ENCODE measurements around the gene GPC6. TPM values are rescaled to one million over a fixed set of nuclear protein-coding genes. Genes with fewer than 3 reads are reported as not detected.

The GPC6 gene
- total and polyA plus RNA-seq, 9 of the 15 experiments (the other 6 are each of a cell fraction or from before 2014, with no cell fraction given): under 0.01 to 0.20 (median 0.01) TPM; not detected in 4

DNA sequence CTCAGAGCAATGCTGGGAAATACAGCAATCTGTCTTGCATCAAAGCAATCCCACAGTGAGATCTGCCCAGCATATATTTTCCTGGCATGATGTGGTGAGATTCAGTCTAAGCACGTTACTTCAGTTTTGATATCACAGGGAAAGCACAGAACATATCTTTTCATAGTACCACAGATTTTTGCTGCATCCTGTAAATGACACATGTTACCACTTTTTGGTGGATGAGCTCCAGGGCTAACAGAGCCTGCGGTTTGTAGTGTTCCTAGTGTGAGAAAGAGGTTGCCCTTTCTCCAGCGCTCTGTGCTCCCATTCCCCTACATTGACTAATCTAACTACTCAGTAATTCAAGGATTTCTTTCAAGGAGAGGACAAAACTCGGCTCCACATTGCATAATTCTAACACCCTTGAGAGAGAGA lies 409.0 kb downstream of the GPC6 start (continued):
- no peak for TF ChIP-seq TCFL5 (CRISPR knock-in tag; conservative IDR thresholded peaks at IDR 0.05)
- TF ChIP-seq, protein P1, sequence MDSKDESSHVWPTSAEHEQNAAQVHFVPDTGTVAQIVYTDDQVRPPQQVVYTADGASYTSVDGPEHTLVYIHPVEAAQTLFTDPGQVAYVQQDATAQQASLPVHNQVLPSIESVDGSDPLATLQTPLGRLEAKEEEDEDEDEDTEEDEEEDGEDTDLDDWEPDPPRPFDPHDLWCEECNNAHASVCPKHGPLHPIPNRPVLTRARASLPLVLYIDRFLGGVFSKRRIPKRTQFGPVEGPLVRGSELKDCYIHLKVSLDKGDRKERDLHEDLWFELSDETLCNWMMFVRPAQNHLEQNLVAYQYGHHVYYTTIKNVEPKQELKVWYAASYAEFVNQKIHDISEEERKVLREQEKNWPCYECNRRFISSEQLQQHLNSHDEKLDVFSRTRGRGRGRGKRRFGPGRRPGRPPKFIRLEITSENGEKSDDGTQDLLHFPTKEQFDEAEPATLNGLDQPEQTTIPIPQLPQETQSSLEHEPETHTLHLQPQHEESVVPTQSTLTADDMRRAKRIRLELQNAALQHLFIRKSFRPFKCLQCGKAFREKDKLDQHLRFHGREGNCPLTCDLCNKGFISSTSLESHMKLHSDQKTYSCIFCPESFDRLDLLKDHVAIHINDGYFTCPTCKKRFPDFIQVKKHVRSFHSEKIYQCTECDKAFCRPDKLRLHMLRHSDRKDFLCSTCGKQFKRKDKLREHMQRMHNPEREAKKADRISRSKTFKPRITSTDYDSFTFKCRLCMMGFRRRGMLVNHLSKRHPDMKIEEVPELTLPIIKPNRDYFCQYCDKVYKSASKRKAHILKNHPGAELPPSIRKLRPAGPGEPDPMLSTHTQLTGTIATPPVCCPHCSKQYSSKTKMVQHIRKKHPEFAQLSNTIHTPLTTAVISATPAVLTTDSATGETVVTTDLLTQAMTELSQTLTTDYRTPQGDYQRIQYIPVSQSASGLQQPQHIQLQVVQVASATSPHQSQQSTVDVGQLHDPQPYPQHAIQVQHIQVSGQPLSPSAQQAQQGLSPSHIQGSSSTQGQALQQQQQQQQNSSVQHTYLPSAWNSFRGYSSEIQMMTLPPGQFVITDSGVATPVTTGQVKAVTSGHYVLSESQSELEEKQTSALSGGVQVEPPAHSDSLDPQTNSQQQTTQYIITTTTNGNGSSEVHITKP (IDR thresholded peaks at IDR 0.05; ENCODE audit: partially characterized antibody): no peak

GRCh38 chr13:93637852-93638251 lies 411.2 kb downstream of the GPC6 start:
- Histone ChIP-seq H3K9me3 (replicated peaks; ENCODE audit: control insufficient read depth, insufficient read depth, low read depth, low read length) (no peaks in the 10 kb centered on the region), H2AFZ (ENCODE audit: low read depth, low read length) (no peak overlapping the region), H3K4me1 (replicated peaks in 1 of 2; ENCODE audit: control insufficient read depth in 2 of 2, insufficient read depth in 2 of 2, low read length in 2 of 2) (no peaks in the 10 kb centered on the region), H3K36me3 (ENCODE audit: control insufficient read depth, insufficient read depth, low read length) (no peaks in the 10 kb centered on the region), H4K20me1 (replicated peaks; ENCODE audit: control insufficient read depth, insufficient read depth, low read length) (no peaks in the 10 kb centered on the region), H3K4me3 (no peak overlapping the region), H3K4me2 (ENCODE audit: insufficient read depth, low read length) (no peak overlapping the region), H3K9ac (ENCODE audit: insufficient read depth in 1 of 2, low read depth in 2 of 2, low read length in 2 of 2) (no peak overlapping the region), H3K27me3 (ENCODE audit: control insufficient read depth in 2 of 2, insufficient read depth in 2 of 2, low read length in 2 of 2) (no peaks in the 10 kb centered on the region), H3K27ac (ENCODE audit: extremely low read depth, low read depth, low read length) (no peak overlapping the region), H3K79me2 (ENCODE audit: control insufficient read depth, insufficient read depth, low read length) (no peaks in the 10 kb centered on the region), H3K9me1 (ENCODE audit: control insufficient read depth, insufficient read depth, low read length) (no peaks in the 10 kb centered on the region)
- in situ Hi-C loops (cut with MboI): no loop called here
- no peak for DNase-seq (ENCODE audit: extremely low read depth in 1 of 4, low spot score in 3 of 4)
- BruUV-seq (replicated peaks): no TSS peak
- intact Hi-C loops (cut with micrococcal nuclease): no loop called here
- no peak for ATAC-seq
- WGBS (ENCODE audit: insufficient coverage, low coverage, missing lambda C conversion rate): 0% methylated on average over 2 of the region's 2 CpGs
- CTCF ChIA-PET (ENCODE audit: low intra/inter-chr PET ratio): no interaction called here
- POLR2A ChIA-PET: no interaction called here
- no peak for FAIRE-seq
- TF ChIP-seq BRD9 (IDR thresholded peaks at IDR 0.05; ENCODE audit: low read depth, partially characterized antibody): no peak
- peak; percentile 22; the same call in 1 of the 2 replicates for TF ChIP-seq MAFK (IDR thresholded peaks at IDR 0.05; ENCODE audit: low read length)
- TF ChIP-seq MTA2 (IDR thresholded peaks at IDR 0.05; ENCODE audit: low read depth): no peak
- TF ChIP-seq MXI1 (IDR thresholded peaks at IDR 0.05; ENCODE audit: low read depth, low read length): no peak
- TF ChIP-seq, protein P2, sequence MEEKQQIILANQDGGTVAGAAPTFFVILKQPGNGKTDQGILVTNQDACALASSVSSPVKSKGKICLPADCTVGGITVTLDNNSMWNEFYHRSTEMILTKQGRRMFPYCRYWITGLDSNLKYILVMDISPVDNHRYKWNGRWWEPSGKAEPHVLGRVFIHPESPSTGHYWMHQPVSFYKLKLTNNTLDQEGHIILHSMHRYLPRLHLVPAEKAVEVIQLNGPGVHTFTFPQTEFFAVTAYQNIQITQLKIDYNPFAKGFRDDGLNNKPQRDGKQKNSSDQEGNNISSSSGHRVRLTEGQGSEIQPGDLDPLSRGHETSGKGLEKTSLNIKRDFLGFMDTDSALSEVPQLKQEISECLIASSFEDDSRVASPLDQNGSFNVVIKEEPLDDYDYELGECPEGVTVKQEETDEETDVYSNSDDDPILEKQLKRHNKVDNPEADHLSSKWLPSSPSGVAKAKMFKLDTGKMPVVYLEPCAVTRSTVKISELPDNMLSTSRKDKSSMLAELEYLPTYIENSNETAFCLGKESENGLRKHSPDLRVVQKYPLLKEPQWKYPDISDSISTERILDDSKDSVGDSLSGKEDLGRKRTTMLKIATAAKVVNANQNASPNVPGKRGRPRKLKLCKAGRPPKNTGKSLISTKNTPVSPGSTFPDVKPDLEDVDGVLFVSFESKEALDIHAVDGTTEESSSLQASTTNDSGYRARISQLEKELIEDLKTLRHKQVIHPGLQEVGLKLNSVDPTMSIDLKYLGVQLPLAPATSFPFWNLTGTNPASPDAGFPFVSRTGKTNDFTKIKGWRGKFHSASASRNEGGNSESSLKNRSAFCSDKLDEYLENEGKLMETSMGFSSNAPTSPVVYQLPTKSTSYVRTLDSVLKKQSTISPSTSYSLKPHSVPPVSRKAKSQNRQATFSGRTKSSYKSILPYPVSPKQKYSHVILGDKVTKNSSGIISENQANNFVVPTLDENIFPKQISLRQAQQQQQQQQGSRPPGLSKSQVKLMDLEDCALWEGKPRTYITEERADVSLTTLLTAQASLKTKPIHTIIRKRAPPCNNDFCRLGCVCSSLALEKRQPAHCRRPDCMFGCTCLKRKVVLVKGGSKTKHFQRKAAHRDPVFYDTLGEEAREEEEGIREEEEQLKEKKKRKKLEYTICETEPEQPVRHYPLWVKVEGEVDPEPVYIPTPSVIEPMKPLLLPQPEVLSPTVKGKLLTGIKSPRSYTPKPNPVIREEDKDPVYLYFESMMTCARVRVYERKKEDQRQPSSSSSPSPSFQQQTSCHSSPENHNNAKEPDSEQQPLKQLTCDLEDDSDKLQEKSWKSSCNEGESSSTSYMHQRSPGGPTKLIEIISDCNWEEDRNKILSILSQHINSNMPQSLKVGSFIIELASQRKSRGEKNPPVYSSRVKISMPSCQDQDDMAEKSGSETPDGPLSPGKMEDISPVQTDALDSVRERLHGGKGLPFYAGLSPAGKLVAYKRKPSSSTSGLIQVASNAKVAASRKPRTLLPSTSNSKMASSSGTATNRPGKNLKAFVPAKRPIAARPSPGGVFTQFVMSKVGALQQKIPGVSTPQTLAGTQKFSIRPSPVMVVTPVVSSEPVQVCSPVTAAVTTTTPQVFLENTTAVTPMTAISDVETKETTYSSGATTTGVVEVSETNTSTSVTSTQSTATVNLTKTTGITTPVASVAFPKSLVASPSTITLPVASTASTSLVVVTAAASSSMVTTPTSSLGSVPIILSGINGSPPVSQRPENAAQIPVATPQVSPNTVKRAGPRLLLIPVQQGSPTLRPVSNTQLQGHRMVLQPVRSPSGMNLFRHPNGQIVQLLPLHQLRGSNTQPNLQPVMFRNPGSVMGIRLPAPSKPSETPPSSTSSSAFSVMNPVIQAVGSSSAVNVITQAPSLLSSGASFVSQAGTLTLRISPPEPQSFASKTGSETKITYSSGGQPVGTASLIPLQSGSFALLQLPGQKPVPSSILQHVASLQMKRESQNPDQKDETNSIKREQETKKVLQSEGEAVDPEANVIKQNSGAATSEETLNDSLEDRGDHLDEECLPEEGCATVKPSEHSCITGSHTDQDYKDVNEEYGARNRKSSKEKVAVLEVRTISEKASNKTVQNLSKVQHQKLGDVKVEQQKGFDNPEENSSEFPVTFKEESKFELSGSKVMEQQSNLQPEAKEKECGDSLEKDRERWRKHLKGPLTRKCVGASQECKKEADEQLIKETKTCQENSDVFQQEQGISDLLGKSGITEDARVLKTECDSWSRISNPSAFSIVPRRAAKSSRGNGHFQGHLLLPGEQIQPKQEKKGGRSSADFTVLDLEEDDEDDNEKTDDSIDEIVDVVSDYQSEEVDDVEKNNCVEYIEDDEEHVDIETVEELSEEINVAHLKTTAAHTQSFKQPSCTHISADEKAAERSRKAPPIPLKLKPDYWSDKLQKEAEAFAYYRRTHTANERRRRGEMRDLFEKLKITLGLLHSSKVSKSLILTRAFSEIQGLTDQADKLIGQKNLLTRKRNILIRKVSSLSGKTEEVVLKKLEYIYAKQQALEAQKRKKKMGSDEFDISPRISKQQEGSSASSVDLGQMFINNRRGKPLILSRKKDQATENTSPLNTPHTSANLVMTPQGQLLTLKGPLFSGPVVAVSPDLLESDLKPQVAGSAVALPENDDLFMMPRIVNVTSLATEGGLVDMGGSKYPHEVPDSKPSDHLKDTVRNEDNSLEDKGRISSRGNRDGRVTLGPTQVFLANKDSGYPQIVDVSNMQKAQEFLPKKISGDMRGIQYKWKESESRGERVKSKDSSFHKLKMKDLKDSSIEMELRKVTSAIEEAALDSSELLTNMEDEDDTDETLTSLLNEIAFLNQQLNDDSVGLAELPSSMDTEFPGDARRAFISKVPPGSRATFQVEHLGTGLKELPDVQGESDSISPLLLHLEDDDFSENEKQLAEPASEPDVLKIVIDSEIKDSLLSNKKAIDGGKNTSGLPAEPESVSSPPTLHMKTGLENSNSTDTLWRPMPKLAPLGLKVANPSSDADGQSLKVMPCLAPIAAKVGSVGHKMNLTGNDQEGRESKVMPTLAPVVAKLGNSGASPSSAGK (IDR thresholded peaks at IDR 0.05): no peak
